ENCODE measurements around the gene ZBP1.

DNA sequence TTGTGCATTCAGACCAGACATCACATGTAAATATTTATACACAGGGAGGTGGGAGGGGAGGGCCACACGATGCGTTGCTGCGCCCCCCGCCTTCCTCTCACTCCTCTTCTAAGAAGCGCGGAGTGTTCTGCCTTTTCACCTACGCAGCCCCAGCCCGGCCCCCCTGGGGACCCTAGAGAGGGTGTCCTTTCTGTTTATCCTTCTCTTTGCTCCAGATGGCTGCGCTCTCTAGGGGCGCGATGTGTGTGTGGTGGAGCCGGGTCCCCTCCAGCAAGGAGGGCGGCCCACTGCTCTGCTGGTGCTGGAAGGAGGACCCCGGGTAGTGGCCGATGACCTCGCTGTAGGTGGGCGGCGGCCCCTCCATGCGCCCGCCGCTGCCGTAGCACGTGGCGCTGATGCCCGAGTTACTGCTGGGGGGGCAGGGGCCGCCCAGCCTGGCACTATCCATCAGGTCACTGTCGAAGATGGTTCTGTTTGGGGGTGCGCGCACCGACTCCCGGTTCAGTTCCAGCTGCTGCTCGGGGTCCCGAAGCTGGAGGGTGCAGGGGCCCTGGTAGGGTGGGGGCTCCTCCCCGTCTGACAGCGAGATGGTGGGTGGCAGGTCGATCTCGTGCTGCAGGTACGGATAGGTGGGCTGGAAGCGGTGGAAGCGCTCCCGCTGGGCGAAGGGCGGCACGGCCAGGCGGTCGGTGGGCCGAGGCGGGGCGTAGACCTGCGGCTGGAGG lies 31.8 kb upstream of the ZBP1 start:
- TF ChIP-seq, protein P1, sequence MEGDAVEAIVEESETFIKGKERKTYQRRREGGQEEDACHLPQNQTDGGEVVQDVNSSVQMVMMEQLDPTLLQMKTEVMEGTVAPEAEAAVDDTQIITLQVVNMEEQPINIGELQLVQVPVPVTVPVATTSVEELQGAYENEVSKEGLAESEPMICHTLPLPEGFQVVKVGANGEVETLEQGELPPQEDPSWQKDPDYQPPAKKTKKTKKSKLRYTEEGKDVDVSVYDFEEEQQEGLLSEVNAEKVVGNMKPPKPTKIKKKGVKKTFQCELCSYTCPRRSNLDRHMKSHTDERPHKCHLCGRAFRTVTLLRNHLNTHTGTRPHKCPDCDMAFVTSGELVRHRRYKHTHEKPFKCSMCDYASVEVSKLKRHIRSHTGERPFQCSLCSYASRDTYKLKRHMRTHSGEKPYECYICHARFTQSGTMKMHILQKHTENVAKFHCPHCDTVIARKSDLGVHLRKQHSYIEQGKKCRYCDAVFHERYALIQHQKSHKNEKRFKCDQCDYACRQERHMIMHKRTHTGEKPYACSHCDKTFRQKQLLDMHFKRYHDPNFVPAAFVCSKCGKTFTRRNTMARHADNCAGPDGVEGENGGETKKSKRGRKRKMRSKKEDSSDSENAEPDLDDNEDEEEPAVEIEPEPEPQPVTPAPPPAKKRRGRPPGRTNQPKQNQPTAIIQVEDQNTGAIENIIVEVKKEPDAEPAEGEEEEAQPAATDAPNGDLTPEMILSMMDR (IDR thresholded peaks at IDR 0.05), result no peak
- no peak for TF ChIP-seq POLR2A (IDR thresholded peaks at IDR 0.05)
